PC-9 (cell line): ENCODE results near the gene MYPN. TPM values are rescaled to one million over a fixed set of nuclear protein-coding genes. Genes with fewer than 3 reads are reported as not detected.

Experiments
- BruUV-seq: library from RNA; stranded (reverse); fragments of 400-500 nt; replicated peaks from 2 replicates; lab custom pipeline; 2021; lab: Mats Ljungman, UMichigan
- CTCF ChIA-PET: fragments of 300-600 bp; sonication (Branson Sonifier 250); formaldehyde crosslinking; loops from one replicate; lab custom pipeline; 2022; ENCODE audit warnings: antibody characterized with exemption; lab: Charles Lee
- POLR2A ChIA-PET: fragments of 300-600 bp; sonication (Branson Sonifier 250); formaldehyde crosslinking; loops from one replicate; lab custom pipeline; 2022; ENCODE audit warnings: antibody characterized with exemption; ENCODE audit not compliant: unreplicated experiment; lab: Charles Lee
- DNase-seq, 2 experiments: peaks; one replicate each; pipeline versions ENCODE4 v3.0.0 to v3.0.0-alpha.2; 2015 to 2022; ENCODE audit warnings: mixed read lengths in 1 of 2
- H2AFZ ChIP-seq: fragments of 200-600 bp; sonication (generic); 2 replicates; pipeline ENCODE4 v1.8.1; 2017; ENCODE audit warnings: antibody characterized with exemption
- H3F3A ChIP-seq: fragments of 200-600 bp; sonication (generic); 2 replicates; pipeline ENCODE4 v1.8.1; 2017; ENCODE audit warnings: antibody characterized with exemption, mild to moderate bottlenecking, low read depth; ENCODE audit not compliant: insufficient read depth
- H3K27ac ChIP-seq: fragments of 200-600 bp; sonication (generic); 2 replicates; pipeline ENCODE4 v1.6.1; 2016; ENCODE audit warnings: mixed run types
- H3K27me3 ChIP-seq: fragments of 200-600 bp; sonication (generic); 2 replicates; pipeline ENCODE4 v1.6.1; 2016; ENCODE audit warnings: low read depth, mixed run types; ENCODE audit not compliant: insufficient read depth
- H3K36me3 ChIP-seq: fragments of 200-600 bp; sonication (generic); 2 replicates; pipeline ENCODE4 v1.6.1; 2016; ENCODE audit warnings: low read depth, mixed run types
- H3K4me1 ChIP-seq: fragments of 200-600 bp; sonication (generic); replicated peaks from 2 replicates; pipeline ENCODE4 v1.6.1; 2016; ENCODE audit warnings: mixed run types; ENCODE audit not compliant: insufficient read depth
- H3K4me2 ChIP-seq: fragments of 200-600 bp; sonication (generic); 2 replicates; pipeline ENCODE4 v1.6.1; 2017; ENCODE audit warnings: mixed run types
- H3K4me3 ChIP-seq: fragments of 200-600 bp; sonication (generic); 2 replicates; pipeline ENCODE4 v1.6.1; 2016; ENCODE audit warnings: mixed run types
- H3K79me2 ChIP-seq: fragments of 200-600 bp; sonication (generic); 2 replicates; pipeline ENCODE4 v1.6.1; 2017; ENCODE audit warnings: low read depth, mixed run types
- H3K9me2 ChIP-seq: fragments of 200-600 bp; sonication (generic); 2 replicates; pipeline ENCODE4 v1.8.1; 2017; ENCODE audit warnings: mild to moderate bottlenecking; ENCODE audit not compliant: insufficient read depth
- H3K9me3 ChIP-seq: fragments of 200-600 bp; sonication (generic); 2 replicates; pipeline ENCODE4 v1.8.1; 2016; ENCODE audit warnings: low read depth; ENCODE audit not compliant: insufficient read depth
- H4K20me1 ChIP-seq: fragments of 200-600 bp; sonication (generic); 2 replicates; pipeline ENCODE4 v1.8.1; 2017; ENCODE audit not compliant: insufficient read depth
- CTCF ChIP-seq: fragments of 200-600 bp; sonication (generic); conservative IDR thresholded peaks from 2 replicates; pipeline ENCODE4 v1.6.1; 2017; ENCODE audit warnings: mixed run types, antibody characterized with exemption, mild to moderate bottlenecking, moderate library complexity
- EZH2 ChIP-seq: fragments of 200-600 bp; sonication (generic); IDR thresholded peaks from 2 replicates; pipeline ENCODE4 v1.8.0; 2017; ENCODE audit warnings: antibody characterized with exemption, low read depth
- intact Hi-C: fragments of 100-400 bp; cut with micrococcal nuclease; formaldehyde crosslinking; loops from one replicate; pipeline ENCODE4 v1.10.0; 2022; ENCODE audit not compliant: unreplicated experiment
- total RNA-seq: library from RNA; stranded (reverse); gene quantifications from 2 replicates; pipeline ENCODE4 v1.2.3, GENCODE V29; 2021

Gene MYPN
- total RNA-seq, 1 experiment from 2014 or later: 3.9 TPM

GRCh38 chr10:68124718-68125117, 15.4 kb downstream of the MYPN start:
- intact Hi-C loops: no loop called here
- no peaks in the 10 kb centered on the region for H3K36me3 ChIP-seq

GRCh38 chr10:68125772-68126171, 16.5 kb downstream of the MYPN start:
- no TSS peak for BruUV-seq
- Histone ChIP-seq H3K27ac (peak overlapping the region; percentile 60), H3K4me2 (peak overlapping the region; percentile 39), H3F3A (peaks cover 40% of the 10 kb centered on the region), H3K9me3 (peaks cover 6% of the 10 kb centered on the region; the same call in 1 of the 2 replicates), H3K9me2 (no peaks in the 10 kb centered on the region), H3K79me2 (no peaks in the 10 kb centered on the region), H3K36me3 (no peaks in the 10 kb centered on the region), H3K27me3 (no peaks in the 10 kb centered on the region), H4K20me1 (no peaks in the 10 kb centered on the region), H3K4me1 (peaks cover 35% of the 10 kb centered on the region), H3K4me3 (no peak overlapping the region), H2AFZ (no peak overlapping the region)
- DNase-seq: peak in 1 of 2 experiments; percentile 95
- ChIA-PET CTCF (no interaction called here), POLR2A (interaction anchor here (0.6 kb wide), 1 partner anchor 38 kb away, joined by 4 read pairs; no protein-coding TSS in a partner anchor)
- intact Hi-C loops: no loop called here
- TF ChIP-seq CTCF (no peak), EZH2 (no peak)

More at GRCh38 chr10:68124718-68125117, 15.4 kb downstream of the MYPN start:
- Histone ChIP-seq H3K79me2 (no peaks in the 10 kb centered on the region), H3K27ac (peak overlapping the region; percentile 60), H4K20me1 (no peaks in the 10 kb centered on the region), H3K4me1 (peaks cover 35% of the 10 kb centered on the region), H3K27me3 (no peaks in the 10 kb centered on the region), H3K4me3 (no peak overlapping the region), H3F3A (peaks cover 37% of the 10 kb centered on the region), H3K4me2 (peak overlapping the region; percentile 39), H2AFZ (no peak overlapping the region), H3K9me3 (0 out of 2 replicates have a peak, but pooled peaks cover 3% of the 10 kb centered on the region), H3K9me2 (no peaks in the 10 kb centered on the region)
- ChIA-PET CTCF (no interaction called here), POLR2A (no interaction called here)
- DNase-seq: no peak
- BruUV-seq: no TSS peak
- no peak for TF ChIP-seq EZH2
- TF ChIP-seq CTCF: no peak

- H3K27me3 ChIP-seq: no peaks in the 10 kb centered on the region
- H3K9me3 ChIP-seq: peaks cover 15% of the 10 kb centered on the region
- TF ChIP-seq EZH2: no peak
- no peak for TF ChIP-seq CTCF
- BruUV-seq: no TSS peak
- peaks cover 35% of the 10 kb centered on the region for H3K4me1 ChIP-seq
- no peak overlapping the region for H3K4me2 ChIP-seq
- H3K9me2 ChIP-seq: no peaks in the 10 kb centered on the region
- ChIA-PET POLR2A (no interaction called here), CTCF (no interaction called here)
- no peak overlapping the region for H3K4me3 ChIP-seq
- H3F3A ChIP-seq: peaks cover 40% of the 10 kb centered on the region
- H2AFZ ChIP-seq: no peak overlapping the region
- H3K36me3 ChIP-seq: no peaks in the 10 kb centered on the region
- no peaks in the 10 kb centered on the region for H3K79me2 ChIP-seq
- H3K27ac ChIP-seq: no peak overlapping the region
- intact Hi-C loops: no loop called here
- DNase-seq: no peak
- no peaks in the 10 kb centered on the region for H4K20me1 ChIP-seq
Observed at GRCh38 chr10:68128015-68128414, 18.7 kb downstream of the MYPN start.
